SU-DHL-6 (cell line): ENCODE results near the gene KLRC2.
"Not testable (repeated sequence)": the region's sequence is repeated elsewhere in the genome, so short reads cannot be mapped to it uniquely, and the experiment has no call there.

Source experiments
- EZH2phosphoT487 ChIP-seq: fragments of 200-600 bp; sonication (generic), shearing (Covaris generic); conservative IDR thresholded peaks from 2 replicates; pipeline ENCODE4 v1.6.1; 2018; ENCODE audit warnings: mild to moderate bottlenecking, antibody characterized with exemption, low read length, moderate library complexity, mixed read lengths
- TF ChIP-seq, protein P1 (sequence below): fragments of 200-600 bp; sonication (generic); IDR thresholded peaks from one replicate; pipeline ENCODE4 v1.5.1; 2017; ENCODE audit warnings: antibody characterized with exemption, mild to moderate bottlenecking, low read length, moderate library complexity; ENCODE audit not compliant: insufficient read depth, poor library complexity, severe bottlenecking

DNA sequence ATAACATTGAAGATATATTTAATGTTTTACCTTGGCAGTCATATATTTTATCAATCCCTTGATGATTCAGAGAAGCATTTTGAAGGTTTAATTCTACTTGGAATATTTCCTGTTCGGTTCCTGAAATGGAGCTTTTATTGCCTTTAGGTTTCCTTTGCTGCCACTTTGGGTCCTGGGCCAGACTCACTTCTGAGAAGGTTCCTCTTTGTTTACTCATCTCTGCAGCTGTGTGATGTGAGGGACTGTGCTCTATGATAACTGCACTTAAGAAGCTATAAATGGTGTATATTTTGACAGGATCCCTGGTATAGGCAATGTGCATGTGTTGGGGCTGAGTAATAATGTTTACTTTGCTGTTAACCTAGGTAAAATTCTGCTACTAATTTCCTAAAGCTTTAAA lies 15.5 kb downstream of the KLRC2 start, which contains the start of gene KLRC3:
- TF ChIP-seq, protein P1, sequence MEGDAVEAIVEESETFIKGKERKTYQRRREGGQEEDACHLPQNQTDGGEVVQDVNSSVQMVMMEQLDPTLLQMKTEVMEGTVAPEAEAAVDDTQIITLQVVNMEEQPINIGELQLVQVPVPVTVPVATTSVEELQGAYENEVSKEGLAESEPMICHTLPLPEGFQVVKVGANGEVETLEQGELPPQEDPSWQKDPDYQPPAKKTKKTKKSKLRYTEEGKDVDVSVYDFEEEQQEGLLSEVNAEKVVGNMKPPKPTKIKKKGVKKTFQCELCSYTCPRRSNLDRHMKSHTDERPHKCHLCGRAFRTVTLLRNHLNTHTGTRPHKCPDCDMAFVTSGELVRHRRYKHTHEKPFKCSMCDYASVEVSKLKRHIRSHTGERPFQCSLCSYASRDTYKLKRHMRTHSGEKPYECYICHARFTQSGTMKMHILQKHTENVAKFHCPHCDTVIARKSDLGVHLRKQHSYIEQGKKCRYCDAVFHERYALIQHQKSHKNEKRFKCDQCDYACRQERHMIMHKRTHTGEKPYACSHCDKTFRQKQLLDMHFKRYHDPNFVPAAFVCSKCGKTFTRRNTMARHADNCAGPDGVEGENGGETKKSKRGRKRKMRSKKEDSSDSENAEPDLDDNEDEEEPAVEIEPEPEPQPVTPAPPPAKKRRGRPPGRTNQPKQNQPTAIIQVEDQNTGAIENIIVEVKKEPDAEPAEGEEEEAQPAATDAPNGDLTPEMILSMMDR, result not testable (repeated sequence)
- TF ChIP-seq EZH2phosphoT487, result not testable (repeated sequence)
